Stimulated activated CD8-positive, alpha-beta memory T cell treated with anti-CD3 and anti-CD28 coated beads, Interleukin-15, amount 100 ng/mL, for 48 hours (primary cell): ENCODE results near the gene TLN1.

Experiments used
- DNase-seq, 2 donors: peaks; one replicate each; pipeline ENCODE4 v3.0.0-alpha.2; 2020; ENCODE audit warnings: low read depth in 2 of 2

The TLN1 gene

DNA sequence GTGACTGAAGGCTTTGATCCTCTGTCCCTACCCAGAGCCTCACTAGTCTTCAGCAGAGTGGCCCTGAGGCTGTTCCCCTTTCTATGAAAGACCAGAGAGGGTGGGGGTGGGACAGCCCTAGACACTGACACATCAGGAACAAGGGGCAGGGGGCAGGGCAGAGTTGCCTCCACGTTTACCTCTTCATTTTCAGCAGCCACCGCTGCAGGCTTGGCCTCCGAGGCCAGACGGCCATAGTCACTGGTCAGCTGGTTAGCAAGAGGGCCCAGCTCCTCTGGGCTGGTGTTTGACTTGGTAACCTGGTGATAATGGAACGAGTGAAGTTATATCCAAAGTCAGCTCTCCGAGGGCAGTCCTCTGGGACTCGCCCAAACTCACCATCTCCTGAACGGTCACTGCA, 26.6 kb downstream of the TLN1 start:
- DNase-seq, result no peak

DNA sequence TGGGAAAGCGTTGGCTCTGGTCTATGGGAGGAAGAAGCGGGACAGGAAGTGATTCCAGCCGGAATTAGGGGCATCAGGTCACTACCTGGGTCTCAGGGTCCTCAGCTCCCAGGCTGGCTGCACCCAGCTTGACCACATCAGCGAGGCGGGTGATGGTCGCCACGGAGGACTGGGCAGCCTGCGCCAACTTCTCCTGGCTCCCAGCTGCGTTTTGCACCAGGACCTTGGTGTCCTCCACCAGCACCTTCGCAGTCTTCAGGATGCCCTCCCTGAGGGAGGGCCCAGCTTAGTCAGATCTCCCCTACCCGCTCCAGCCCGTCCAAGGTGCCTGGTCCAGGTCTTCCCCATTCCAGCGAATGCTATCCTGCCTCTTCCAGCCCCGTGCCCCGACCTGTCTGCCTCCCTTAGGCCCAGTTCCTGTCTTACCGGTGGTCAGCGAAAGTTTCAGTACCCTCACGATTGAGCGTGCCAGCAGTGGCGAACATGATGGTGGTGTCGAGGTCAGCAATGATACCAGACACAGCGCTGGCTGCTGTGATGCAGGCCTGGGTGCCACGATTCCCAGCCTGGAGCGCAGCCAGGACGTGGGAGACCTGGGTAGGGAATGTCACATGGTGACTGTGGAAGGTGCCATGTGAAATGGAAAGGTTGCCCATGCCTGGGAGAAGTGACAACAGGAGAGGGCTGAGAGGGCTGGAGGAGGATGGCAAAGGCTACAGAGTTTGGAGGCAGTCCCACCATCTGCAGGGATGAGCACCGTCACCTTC, 27.9 kb downstream of the TLN1 start:
- DNase-seq, result no peak

DNA sequence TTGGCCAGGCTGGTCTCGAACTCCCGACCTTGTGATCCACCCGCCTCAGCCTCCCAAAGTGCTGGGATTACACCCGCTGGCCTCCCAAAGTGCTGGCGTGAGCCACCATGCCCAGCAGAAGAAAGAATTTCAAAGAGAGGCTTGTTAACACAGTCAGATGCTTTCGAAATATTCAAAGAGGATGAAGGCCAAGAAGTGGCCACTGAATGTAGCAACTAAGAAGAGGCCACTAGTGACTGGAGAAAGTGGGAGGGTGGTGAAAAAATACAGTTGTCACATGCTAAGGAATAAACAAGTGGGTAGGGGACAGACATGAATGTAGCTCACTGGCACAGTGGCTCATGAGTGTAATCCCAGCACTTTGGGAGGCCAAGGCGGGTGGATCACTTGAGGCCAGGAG, 29.3 kb downstream of the TLN1 start:
- DNase-seq, result no peak

DNA sequence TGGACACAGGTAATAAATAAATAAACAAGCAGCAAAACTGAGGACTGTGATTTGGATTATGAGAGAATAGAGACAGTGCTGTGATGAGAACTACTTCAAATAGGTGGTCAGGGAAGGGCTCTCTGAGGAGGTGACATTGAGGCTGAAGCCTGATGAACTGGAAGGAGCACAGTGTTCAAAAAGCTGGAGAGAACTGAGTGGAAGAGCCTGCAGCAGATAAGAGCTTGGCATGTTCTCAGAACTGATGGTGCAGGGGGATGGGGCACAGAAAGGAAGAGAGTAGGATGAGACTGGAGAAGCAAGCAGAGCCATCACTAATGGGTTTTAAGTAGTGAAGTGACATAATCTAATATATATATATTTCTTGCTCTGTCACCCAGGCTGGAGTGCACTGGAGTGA, 31.1 kb downstream of the TLN1 start:
- no peak for DNase-seq

DNA sequence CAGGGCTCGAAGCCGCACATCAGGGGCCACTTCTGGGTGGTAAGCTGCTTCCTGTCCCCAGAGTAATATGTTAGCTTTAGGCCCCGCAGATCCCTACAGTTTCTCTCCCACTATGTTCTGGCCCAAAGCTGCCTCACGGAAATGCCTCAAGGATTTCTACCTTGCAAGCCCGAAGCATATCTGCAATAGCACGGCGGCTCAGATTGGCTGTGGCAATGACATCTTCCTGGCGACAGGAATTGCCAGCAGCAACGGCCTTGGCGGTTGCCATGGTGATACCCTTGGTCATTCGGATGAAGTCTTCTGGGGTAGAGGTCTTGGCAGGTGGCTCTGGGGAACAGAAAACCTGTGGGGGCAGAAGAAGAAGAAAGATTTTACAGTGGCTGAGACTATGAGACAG, 32.0 kb downstream of the TLN1 start:
- no peak for DNase-seq

DNA sequence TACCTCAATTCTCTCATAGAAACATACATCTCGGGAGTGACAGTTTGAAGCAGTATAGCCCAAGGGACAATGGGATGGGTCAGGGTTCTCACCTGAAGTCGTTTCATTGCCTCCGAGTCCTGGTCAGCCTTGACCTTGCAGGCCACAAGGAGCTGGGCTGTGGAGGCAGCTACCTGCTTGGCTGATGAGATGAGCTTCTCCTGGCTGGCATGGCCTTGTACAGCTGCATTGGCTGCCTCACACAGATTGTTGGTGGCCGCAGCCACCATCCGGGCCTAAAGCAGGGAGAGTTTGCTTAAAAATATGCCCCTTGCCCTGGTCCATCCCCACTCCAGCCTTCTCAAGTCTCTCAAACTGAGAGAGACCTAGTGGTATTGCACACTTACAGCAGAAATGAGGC, 33.8 kb downstream of the TLN1 start:
- DNase-seq, result no peak

DNA sequence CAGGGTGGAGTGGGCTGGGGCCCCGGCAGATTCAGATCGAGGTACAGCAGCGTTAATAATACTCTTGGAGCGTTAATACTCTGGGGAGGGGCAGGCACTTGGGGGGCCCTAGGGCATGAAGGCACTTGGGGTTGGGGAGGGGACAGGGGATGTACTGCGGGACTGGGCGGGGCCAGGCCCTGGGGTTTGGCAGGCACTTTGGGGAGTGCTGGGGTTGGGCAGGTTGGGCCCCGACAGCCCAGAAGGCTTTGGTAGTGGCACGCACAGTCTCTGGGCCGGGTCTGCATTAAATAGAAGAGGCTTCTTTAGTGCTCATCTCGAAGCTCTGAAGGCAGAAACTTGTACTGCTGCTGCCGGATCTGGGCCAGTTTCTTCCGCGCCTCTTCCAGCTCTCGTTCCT, 34.5 kb downstream of the TLN1 start:
- no peak for DNase-seq

DNA sequence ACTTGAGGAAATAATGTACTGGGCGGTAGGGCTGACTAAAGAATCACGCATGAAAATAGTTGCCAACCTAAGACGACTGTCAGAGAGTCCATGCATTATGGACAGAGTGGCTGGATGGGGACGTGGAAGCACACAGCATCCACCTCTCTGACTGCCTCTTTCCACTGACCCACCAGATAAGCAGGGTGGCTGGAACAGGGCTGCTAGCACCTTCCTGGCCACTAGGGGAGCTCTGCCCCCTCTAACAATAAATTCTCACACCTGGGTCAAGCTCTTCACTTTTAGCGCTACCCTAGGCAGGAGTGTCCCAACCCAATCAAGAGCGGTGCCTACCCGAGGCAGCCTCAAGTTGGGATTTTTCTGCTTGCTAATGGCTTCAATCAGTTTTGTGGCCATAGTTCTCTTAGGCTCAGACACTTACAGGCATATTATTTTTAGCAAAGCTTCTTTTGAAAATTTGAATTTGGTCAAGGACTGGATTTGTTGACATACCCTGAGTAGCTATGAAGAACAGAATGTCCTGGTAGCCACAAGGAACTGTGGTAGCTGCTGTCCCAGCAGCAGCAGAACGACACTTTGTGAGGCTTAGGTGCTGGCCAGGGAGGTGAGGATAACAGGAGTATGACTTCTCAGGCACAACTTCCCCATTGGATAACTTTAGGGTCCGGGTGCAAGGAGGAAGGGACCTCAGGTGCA, 35.3 kb downstream of the TLN1 start:
- peak in 1 of 2 donors; percentile 34 for DNase-seq

DNA sequence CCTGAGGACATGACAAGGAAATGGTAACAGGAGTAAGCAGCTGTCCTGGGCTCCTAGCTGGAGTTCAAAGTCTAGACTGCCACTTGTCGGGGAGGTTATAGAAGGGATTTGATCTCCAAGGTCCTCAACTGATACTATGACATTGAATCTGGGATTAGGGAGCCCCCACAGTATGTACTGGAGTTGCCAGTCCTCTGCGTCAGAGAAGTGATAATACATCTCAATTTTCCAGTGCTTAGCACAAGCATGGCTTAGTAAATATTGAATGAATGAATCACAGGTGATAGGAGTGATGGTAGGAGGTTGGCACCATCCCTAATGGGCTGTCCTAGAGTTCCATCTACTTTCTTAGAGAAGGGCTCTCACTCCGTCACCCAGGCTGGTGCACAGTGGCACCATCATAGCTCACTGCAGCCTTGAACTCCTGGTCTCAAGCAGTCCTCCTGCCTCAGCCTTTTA, 36.0 kb downstream of the TLN1 start:
- DNase-seq, result no peak

DNA sequence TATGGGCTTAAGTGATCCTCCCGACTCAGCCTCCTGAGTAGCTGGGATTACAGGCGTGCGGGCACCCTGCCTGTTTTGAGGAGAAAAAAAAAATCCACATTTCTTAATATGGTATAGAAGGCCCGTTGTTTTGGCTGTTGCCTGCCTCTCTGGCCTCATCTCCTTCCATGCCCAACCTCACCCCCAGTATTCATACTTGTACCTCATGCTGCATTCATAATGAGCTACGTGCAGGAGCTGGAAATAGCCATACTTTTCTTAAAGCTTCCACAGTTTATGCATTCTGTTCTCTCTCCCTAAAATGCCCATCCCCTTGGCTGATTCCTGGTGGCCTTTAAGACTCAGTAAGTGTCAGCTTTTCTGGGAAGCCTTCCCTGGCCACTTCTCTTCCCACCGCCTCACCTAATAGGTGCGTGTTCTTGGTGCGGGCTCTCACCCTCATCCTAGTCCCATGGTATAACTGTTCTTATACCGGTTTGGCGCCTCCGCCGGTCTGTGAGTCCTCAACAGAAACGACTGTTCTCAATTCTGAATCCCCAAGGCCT, 40.2 kb downstream of the TLN1 start:
- no peak for DNase-seq

DNA sequence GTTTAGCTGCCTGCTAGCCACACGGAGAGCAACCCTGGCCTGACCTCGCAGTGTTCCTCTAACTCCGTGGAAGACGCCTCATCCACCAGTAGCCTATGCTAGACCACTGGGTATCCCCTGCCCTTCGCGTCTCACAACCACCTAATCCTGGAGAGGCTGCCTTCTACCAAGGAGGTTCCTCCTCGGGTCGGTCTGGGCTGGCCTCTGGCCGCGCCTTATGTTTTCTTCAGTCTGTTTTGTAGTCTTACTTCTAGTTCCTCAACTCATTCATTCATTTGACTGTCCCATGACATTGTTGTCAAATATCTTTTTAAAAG, 40.7 kb downstream of the TLN1 start:
- DNase-seq, result no peak

DNA sequence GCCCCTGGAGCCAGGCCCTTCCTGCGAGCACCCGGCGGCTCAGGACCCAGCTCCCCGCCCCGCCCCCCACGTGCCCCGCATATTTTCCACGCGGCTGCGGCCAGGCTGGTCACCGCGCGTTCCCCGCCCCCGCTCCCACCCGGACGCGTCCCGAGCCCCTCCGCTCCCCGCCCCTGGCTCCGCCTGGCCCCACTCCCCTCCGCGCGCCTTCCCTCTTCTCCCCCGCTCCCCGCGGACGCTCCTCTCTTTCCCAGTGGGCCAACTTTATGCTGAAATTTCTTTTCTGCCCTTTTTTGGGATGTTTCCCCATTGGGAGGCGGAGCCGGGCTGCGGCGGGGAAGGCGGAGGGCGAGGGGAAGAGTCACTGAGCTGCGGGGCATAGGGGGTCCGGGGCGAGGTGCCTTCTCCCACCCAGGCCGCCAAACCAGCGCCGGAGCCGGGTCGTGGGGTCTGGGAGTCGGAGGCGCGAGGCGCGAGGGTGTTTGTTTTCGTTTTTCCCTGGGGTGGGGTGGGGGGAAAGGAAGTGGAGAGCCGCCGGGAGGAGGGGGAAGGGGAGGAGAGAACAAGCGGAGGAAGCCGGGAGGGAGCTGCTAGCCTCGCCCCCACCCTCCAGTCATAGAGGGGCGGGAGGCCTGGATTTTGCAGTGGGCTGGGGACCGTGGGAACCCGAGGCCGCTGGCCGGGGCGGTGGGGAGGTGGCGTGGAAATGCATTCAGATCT, 41.2 kb downstream of the TLN1 start:
- DNase-seq, result peak in 1 of 2 donors; percentile 8

DNA sequence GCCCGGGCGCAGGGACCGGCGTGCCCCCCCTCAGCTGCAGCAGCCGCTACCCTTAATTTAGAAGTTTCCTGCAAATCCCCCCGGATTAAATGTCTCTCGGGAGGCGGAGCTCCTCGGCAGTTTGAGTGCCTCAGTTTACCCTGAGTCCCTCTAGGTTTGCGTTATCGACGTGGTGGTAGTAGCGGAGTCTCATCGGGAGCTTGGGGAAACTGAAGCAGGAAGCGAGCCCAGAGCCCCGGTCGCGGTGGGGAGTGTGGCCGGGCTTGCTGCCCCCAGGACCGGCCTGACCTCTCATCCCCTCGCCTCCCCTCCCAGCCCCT, 41.7 kb downstream of the TLN1 start:
- DNase-seq, result no peak

DNA sequence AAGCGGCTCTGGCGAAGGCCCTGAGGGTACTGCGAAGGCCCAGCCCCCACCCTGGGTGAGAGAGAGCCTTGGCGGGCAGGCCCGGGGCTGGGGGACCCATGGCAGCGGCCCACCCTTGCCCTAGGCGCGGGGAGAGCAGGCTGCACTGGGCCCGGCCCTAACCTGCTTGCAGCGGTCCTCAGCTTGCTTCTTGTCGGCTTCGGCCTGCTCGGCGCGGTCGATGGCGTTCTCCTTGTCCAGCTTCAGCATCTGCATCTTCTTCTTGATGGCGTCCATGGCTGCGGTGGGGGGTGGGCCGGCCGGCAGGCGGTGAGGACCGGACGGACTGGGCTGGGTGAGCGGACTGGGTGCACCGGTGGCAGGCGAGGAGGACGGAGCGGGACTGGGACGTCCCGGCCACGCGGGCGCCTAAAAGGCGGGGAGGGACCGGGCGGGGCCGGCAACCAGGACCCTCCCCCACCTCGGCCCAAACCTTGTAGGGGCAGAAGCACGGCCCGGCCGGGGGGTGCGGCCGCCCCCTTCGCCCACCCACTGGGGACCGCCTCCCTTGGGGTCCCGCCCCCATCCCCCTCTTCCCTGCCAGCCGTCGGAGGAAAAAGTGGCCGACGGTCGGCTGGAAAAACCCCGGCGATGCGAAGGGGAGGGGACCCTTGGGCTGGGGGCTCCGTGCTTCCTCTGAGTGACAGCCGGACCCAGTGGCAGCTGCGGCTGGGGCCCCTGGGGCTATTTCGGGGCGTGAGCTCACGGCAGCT, 42.3 kb downstream of the TLN1 start, which contains the start of gene TPM2:
Gene TPM2 (minus strand): TSS at position 384 of the 752 bp plus-strand sequence. CDS start 108 bp downstream, at position 276.
- no peak for DNase-seq

DNA sequence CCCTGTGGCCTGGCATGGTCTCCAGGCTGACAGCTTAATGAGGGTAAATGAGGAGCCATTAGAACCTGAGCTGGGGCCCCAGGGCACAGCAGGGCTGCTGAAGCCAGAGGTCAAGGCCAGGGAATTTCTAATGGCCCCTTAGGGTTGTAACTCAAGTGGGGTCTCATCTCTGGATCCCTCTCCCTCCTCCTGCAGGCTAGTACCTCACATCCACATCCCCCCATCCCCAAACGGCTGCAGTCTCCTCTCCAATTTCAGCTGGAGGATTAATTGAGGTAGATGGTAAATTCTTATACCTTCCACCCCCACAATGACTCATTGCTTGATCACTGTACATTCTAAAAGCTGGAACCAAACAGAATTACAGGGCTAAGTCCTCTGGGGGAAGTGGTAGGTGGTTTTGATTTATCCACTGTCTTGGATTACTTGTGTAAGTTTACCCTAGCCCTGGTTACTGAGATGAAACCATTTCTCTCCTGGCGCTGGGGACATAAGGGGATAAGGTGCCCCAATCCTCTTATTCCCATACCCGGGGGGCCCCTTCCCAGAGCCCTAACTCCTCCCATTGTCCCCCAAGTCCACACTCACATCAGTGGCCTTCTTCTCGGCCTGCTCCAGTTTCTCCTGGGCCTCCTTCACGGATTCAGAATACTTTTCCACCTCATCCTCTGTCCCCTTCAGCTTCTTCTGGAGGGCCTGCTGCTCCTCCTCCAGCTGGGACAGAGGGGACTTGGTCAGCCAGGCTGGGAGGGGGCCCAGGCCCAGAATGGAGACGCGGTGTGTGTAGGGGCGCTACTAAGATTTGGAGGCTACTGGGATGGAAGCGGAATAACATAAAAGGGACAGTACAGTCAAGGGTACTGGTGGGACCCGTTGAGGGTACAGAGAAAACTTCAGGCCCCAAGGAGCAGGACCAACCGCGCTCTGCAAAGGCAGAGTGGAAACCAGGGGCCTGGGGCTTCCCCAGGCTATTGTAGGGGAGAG, 43.1 kb downstream of the TLN1 start:
- DNase-seq, result no peak

DNA sequence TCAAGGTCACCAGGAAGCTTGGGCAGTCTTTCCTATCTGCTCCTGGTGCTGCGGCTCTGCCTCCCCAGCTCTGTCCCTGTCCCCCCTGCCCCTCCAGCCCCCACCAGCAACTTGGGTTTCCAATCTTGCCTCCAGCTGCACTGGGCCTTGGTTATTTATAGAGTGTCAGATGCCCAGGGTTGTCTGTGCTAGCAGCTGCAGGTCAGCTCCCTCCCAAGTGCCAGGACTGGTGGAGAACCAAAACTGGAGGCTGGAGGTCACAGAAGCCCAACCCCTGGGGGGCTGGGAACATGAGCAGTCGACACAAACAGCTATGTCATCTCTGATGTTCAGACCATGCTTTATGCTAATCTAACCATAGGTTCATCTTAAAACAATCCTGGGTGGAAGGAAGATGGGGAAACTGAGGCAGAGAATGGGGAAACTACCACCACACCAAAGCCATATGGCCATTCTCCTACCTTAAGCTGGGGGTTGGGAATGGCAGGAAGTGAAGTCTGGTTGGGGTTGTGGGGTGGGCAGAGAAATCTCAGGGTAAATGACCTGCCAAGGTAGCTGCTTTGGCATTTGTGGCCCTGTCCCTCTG, 43.9 kb downstream of the TLN1 start:
- no peak for DNase-seq

DNA sequence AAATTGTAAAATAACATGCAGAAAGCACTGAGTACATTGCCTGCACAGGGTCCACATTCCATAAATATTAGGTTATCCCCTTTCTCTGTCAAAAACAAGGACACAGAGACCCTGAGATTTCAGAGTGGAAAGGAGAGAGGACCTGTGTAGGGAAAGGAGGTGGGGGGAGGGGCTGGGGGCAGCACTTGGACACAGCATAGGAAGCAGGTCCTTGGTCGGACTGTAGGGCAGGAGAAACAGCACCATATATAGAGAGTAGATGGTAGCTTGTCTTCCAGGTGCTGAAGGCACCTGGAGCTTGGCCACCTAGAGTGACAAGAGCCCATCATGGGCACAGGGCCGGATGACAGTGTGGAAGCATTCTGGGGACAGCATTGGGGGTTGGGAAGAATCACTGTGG, 44.7 kb downstream of the TLN1 start:
- DNase-seq, result no peak

DNA sequence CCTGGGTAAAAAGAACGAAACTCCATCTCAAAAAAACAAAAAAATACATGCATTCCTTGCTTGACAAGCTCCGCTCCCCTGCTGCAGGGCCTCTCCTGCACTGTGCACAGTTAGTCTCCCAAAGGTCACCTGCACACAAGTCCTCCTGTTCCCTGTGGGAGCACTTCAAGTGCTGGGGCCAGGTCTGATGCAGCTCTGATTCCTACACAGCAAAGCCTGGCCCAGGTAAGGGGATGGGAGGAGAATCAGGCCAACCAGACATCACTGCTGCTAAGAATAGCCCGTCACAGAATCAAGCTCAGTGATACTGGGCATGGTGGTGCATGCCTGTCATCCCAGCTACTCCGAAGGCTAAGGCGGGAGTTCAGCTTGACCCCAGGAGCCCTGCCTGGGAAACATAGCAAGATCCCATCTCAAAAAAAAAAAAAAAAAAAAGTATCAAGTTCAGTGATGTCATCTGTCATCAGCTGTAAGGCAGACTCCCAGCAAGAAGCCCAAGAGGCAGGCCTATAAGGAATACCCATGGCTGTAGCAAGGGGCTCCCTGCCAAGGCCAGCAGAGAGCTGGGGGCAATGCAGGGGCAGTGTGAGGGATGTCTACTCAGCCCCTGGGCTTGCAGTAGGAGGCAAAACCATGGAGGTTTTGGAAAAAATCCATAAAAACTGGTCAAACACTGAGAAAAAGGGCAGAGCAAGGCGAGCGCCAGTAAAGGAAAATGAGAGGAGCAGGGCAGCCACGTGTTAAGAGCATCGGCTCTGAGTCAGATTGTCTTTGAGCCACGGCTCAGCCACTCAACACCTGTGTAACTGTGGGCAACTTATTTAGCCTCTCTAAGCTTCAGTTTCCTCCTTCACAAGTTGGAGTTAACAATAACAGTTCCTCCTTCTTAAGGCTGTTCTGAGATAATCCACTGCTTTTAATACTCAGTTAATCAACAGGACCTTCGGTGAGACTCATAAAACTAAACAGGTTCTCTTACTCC, 45.5 kb downstream of the TLN1 start:
- no peak for DNase-seq

DNA sequence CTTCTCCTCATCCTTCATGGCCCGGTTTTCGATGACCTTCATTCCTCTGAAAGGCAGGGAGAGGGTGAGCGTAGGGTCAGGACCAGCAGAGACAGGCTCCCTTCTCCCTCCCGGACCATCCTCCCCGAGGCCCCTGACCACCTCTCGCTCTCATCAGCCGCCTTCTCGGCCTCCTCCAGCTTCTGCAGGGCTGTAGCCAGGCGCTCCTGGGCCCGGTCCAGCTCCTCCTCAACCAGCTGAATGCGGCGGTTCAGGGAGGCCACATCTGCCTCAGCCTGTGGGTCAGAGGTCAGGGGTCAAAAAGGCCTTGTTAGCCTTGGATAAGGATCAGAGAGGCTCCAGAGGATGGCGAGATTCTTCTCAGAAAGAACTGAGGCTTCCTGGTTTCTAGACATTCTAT, 46.5 kb downstream of the TLN1 start:
- DNase-seq, result no peak
